ENCODE measurements around the gene ACTN3. TPM values are rescaled to one million over a fixed set of nuclear protein-coding genes. Genes with fewer than 3 reads are reported as not detected.

ACTN3 gene
- total and polyA plus RNA-seq, 2 experiments from 2014 or later: 6.3 to 7.3 TPM

DNA sequence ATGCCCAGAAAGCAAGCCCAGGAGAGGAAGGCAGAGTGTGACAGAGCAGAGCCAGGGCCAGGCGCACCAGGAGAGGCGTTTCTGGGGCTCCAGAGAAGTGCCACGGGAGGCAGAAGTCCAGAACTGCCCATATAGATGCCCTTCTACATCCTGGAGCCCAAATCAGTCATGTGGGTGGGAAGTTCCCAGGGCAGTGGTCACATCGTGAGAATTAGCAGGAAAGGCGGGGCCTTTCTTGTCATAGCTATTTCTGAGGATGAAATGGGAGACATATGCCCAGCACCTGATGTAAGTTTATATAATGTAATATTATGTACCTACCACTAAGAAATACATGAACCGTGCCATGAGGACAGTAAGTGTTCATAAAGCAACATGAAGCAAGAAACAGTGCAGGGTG is 13.9 kb upstream of the ACTN3 start:
- Histone ChIP-seq H3K79me2 (replicated peaks; ENCODE audit: insufficient read depth) (no peaks in the 10 kb centered on the region), H4K20me1 (replicated peaks; ENCODE audit: insufficient read depth) (no peaks in the 10 kb centered on the region), H3K27me3 (ENCODE audit: insufficient read depth) (no peaks in the 10 kb centered on the region), H3K4me3 (no peak overlapping the region), H2AFZ (no peak overlapping the region), H3K36me3 (ENCODE audit: insufficient read depth) (no peaks in the 10 kb centered on the region), H3K9me2 (ENCODE audit: insufficient read depth) (no peaks in the 10 kb centered on the region), H3K27ac (ENCODE audit: low read depth) (no peak overlapping the region), H3K4me2 (no peak overlapping the region), H3F3A (replicated peaks; ENCODE audit: low read depth) (no peaks in the 10 kb centered on the region), H3K4me1 (ENCODE audit: insufficient read depth) (no peaks in the 10 kb centered on the region)
- ATAC-seq (no peak), DNase-seq (ENCODE audit: low spot score) (no peak)
- H3K9me3 Mint-ChIP-seq: no peaks in the 10 kb centered on the region
- no peak overlapping the region for H3K27ac Mint-ChIP-seq
- H3K4me1 Mint-ChIP-seq: peaks cover 5% of the 10 kb centered on the region; the same call in 2 of the 3 replicates
- peaks cover 16% of the 10 kb centered on the region for H3K36me3 Mint-ChIP-seq (ENCODE audit: low read depth)
- TF ChIP-seq, protein P1, sequence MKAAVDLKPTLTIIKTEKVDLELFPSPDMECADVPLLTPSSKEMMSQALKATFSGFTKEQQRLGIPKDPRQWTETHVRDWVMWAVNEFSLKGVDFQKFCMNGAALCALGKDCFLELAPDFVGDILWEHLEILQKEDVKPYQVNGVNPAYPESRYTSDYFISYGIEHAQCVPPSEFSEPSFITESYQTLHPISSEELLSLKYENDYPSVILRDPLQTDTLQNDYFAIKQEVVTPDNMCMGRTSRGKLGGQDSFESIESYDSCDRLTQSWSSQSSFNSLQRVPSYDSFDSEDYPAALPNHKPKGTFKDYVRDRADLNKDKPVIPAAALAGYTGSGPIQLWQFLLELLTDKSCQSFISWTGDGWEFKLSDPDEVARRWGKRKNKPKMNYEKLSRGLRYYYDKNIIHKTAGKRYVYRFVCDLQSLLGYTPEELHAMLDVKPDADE (IDR thresholded peaks at IDR 0.05): no peak
- TF ChIP-seq EZH2phosphoT487 (IDR thresholded peaks at IDR 0.05; ENCODE audit: unreplicated experiment) (no peak), ZNF331 (CRISPR knock-in tag; IDR thresholded peaks at IDR 0.05; ENCODE audit: low read depth) (no peak), STAT1 (IDR thresholded peaks at IDR 0.05; ENCODE audit: unreplicated experiment) (no peak), EZH2 (IDR thresholded peaks at IDR 0.05; ENCODE audit: low read depth, unreplicated experiment) (no peak), POLR2AphosphoS5 (IDR thresholded peaks at IDR 0.05; ENCODE audit: low read depth) (no peak), CREB1 (CRISPR knock-in tag; IDR thresholded peaks at IDR 0.05; ENCODE audit: low read depth) (no peak)
- TF ChIP-seq, protein P2, sequence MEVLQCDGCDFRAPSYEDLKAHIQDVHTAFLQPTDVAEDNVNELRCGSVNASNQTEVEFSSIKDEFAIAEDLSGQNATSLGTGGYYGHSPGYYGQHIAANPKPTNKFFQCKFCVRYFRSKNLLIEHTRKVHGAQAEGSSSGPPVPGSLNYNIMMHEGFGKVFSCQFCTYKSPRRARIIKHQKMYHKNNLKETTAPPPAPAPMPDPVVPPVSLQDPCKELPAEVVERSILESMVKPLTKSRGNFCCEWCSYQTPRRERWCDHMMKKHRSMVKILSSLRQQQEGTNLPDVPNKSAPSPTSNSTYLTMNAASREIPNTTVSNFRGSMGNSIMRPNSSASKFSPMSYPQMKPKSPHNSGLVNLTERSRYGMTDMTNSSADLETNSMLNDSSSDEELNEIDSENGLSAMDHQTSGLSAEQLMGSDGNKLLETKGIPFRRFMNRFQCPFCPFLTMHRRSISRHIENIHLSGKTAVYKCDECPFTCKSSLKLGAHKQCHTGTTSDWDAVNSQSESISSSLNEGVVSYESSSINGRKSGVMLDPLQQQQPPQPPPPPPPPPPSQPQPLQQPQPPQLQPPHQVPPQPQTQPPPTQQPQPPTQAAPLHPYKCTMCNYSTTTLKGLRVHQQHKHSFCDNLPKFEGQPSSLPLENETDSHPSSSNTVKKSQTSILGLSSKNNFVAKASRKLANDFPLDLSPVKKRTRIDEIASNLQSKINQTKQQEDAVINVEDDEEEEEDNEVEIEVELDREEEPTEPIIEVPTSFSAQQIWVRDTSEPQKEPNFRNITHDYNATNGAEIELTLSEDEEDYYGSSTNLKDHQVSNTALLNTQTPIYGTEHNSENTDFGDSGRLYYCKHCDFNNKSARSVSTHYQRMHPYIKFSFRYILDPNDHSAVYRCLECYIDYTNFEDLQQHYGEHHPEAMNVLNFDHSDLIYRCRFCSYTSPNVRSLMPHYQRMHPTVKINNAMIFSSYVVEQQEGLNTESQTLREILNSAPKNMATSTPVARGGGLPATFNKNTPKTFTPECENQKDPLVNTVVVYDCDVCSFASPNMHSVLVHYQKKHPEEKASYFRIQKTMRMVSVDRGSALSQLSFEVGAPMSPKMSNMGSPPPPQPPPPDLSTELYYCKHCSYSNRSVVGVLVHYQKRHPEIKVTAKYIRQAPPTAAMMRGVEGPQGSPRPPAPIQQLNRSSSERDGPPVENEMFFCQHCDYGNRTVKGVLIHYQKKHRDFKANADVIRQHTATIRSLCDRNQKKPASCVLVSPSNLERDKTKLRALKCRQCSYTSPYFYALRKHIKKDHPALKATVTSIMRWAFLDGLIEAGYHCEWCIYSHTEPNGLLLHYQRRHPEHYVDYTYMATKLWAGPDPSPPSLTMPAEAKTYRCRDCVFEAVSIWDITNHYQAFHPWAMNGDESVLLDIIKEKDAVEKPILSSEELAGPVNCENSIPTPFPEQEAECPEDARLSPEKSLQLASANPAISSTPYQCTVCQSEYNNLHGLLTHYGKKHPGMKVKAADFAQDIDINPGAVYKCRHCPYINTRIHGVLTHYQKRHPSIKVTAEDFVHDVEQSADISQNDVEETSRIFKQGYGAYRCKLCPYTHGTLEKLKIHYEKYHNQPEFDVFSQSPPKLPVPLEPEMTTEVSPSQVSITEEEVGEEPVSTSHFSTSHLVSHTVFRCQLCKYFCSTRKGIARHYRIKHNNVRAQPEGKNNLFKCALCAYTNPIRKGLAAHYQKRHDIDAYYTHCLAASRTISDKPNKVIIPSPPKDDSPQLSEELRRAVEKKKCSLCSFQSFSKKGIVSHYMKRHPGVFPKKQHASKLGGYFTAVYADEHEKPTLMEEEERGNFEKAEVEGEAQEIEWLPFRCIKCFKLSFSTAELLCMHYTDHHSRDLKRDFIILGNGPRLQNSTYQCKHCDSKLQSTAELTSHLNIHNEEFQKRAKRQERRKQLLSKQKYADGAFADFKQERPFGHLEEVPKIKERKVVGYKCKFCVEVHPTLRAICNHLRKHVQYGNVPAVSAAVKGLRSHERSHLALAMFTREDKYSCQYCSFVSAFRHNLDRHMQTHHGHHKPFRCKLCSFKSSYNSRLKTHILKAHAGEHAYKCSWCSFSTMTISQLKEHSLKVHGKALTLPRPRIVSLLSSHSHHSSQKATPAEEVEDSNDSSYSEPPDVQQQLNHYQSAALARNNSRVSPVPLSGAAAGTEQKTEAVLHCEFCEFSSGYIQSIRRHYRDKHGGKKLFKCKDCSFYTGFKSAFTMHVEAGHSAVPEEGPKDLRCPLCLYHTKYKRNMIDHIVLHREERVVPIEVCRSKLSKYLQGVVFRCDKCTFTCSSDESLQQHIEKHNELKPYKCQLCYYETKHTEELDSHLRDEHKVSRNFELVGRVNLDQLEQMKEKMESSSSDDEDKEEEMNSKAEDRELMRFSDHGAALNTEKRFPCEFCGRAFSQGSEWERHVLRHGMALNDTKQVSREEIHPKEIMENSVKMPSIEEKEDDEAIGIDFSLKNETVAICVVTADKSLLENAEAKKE (CRISPR knock-in tag; IDR thresholded peaks at IDR 0.05): no peak
- H3K4me3 Mint-ChIP-seq: no peak overlapping the region
- H3K27me3 Mint-ChIP-seq (ENCODE audit: insufficient read depth, low read depth, poor library complexity): peaks cover 8% of the 10 kb centered on the region

All from GM23338 (cell line).